DND-41 (cell line): ENCODE data around the gene JARID2.

Source experiments
- ATAC-seq: fragments of 200-7000 bp; cut with Tn5 transposase; 3 replicates; pipeline ENCODE4 v1.9.1; 2021; ENCODE audit warnings: low read depth; ENCODE audit not compliant: insufficient read depth
- DNase-seq: peaks from one replicate; pipeline ENCODE4 v3.0.0-alpha.2; 2020
- H2AFZ ChIP-seq: 2 replicates; pipeline ENCODE4 v1.6.0; 2012; ENCODE audit warnings: low read depth, low read length
- H3K27ac ChIP-seq: 2 replicates; pipeline ENCODE4 v1.5.1; 2012; ENCODE audit warnings: low read length, inconsistent platforms
- H3K27me3 ChIP-seq: fragments of 200-600 bp; sonication (generic); 2 replicates; pipeline ENCODE4 v1.6.0; 2012; ENCODE audit warnings: low read length, mild to moderate bottlenecking, inconsistent platforms; ENCODE audit not compliant: insufficient read depth, poor library complexity
- H3K36me3 ChIP-seq: 2 replicates; pipeline ENCODE4 v1.5.1; 2012; ENCODE audit warnings: low read length, inconsistent platforms; ENCODE audit not compliant: insufficient read depth
- H3K4me1 ChIP-seq: 2 replicates; pipeline ENCODE4 v1.5.1; 2012; ENCODE audit warnings: mild to moderate bottlenecking, low read length; ENCODE audit not compliant: insufficient read depth
- H3K4me2 ChIP-seq: 2 replicates; pipeline ENCODE4 v1.6.0; 2012; ENCODE audit warnings: mild to moderate bottlenecking, moderate library complexity, low read length, inconsistent platforms; ENCODE audit not compliant: insufficient read depth
- H3K4me3 ChIP-seq, 2 experiments: fragments of 200-600 bp in 1 of 2; shearing (Covaris generic) in 1 of 2; 2 replicates each; pipeline ENCODE4 v1.5.1; 2012 to 2016; ENCODE audit warnings: inconsistent platforms in 2 of 2, low read length in 2 of 2, mild to moderate bottlenecking in 2 of 2, low read depth in 1 of 2, moderate library complexity in 1 of 2
- H3K79me2 ChIP-seq: 2 replicates; pipeline ENCODE4 v1.6.0; 2012; ENCODE audit warnings: low read length, inconsistent platforms; ENCODE audit not compliant: insufficient read depth
- H3K9ac ChIP-seq: 2 replicates; pipeline ENCODE4 v1.6.0; 2012; ENCODE audit warnings: low read depth, mild to moderate bottlenecking, inconsistent platforms, low read length, moderate library complexity
- H3K9me3 ChIP-seq: 2 replicates; pipeline ENCODE4 v1.5.1; 2012; ENCODE audit warnings: low read length, moderate library complexity, mild to moderate bottlenecking, inconsistent platforms; ENCODE audit not compliant: insufficient read depth, severe bottlenecking
- H4K20me1 ChIP-seq: 2 replicates; pipeline ENCODE4 v1.6.0; 2012; ENCODE audit warnings: low read length; ENCODE audit not compliant: insufficient read depth
- CTCF ChIP-seq: IDR thresholded peaks from 2 replicates; pipeline ENCODE4 v1.5.1; 2012; ENCODE audit warnings: borderline replicate concordance, low read length, moderate library complexity, mild to moderate bottlenecking; ENCODE audit not compliant: poor library complexity, severe bottlenecking; ENCODE audit errors: extremely low read depth
- EZH2 ChIP-seq: IDR thresholded peaks from 3 replicates; pipeline ENCODE4 v1.6.1; 2012; ENCODE audit warnings: borderline replicate concordance, low read depth, mild to moderate bottlenecking, moderate library complexity, low read length, inconsistent platforms; ENCODE audit not compliant: severe bottlenecking

JARID2 gene

GRCh38 chr6:15403094-15403755 lies 157.4 kb downstream of the JARID2 start:
- DNase-seq (no peak), ATAC-seq (no peak)
- no peak overlapping the region for H3K4me3 ChIP-seq
- H2AFZ ChIP-seq = no peak overlapping the region
- peaks cover 81% of the 10 kb centered on the region for H3K79me2 ChIP-seq
- peaks cover 11% of the 10 kb centered on the region for H4K20me1 ChIP-seq
- no peak overlapping the region for H3K9ac ChIP-seq
- H3K4me1 ChIP-seq = peaks cover 11% of the 10 kb centered on the region
- no peaks in the 10 kb centered on the region for H3K36me3 ChIP-seq
- no peak overlapping the region for H3K4me2 ChIP-seq
- H3K9me3 ChIP-seq = no peaks in the 10 kb centered on the region
- no peak for TF ChIP-seq EZH2
- no peak for TF ChIP-seq CTCF
- no peak overlapping the region for H3K27ac ChIP-seq
- no peaks in the 10 kb centered on the region for H3K27me3 ChIP-seq

- H3K4me3 ChIP-seq = no peak overlapping the region
- no peaks in the 10 kb centered on the region for H3K9me3 ChIP-seq
- peaks cover 75% of the 10 kb centered on the region for H3K79me2 ChIP-seq
- peaks cover 22% of the 10 kb centered on the region for H3K4me1 ChIP-seq
- H3K27me3 ChIP-seq = no peaks in the 10 kb centered on the region
- DNase-seq (no peak), ATAC-seq (no peak)
- H3K36me3 ChIP-seq = no peaks in the 10 kb centered on the region
- H4K20me1 ChIP-seq = peaks cover 5% of the 10 kb centered on the region; the same call in 1 of the 2 replicates
- TF ChIP-seq CTCF (no peak), EZH2 (no peak)
- H3K9ac ChIP-seq = no peak overlapping the region
- H3K4me2 ChIP-seq = no peak overlapping the region
- no peak overlapping the region for H3K27ac ChIP-seq
- no peak overlapping the region for H2AFZ ChIP-seq
These were observed 158.8 kb downstream of the JARID2 start for GRCh38 chr6:15404685-15404980.

- H2AFZ ChIP-seq = no peak overlapping the region
- no peak for DNase-seq
- peaks cover 70% of the 10 kb centered on the region for H3K79me2 ChIP-seq
- no peak overlapping the region for H3K27ac ChIP-seq
- no peaks in the 10 kb centered on the region for H3K27me3 ChIP-seq
- peaks cover 4% of the 10 kb centered on the region; the same call in 1 of the 2 replicates for H4K20me1 ChIP-seq
- no peak overlapping the region for H3K4me3 ChIP-seq
- H3K4me1 ChIP-seq = peaks cover 29% of the 10 kb centered on the region
- TF ChIP-seq CTCF (no peak), EZH2 (no peak)
- H3K9ac ChIP-seq = no peak overlapping the region
- H3K36me3 ChIP-seq = no peaks in the 10 kb centered on the region
- no peaks in the 10 kb centered on the region for H3K9me3 ChIP-seq
- no peak for ATAC-seq
- H3K4me2 ChIP-seq = no peak overlapping the region
These were observed 159.5 kb downstream of the JARID2 start for GRCh38 chr6:15405129-15406068.
